Ishikawa (cell line): Measurements from ENCODE around the gene ISCA2.

Experiments
- CEBPB ChIP-seq: IDR thresholded peaks from 2 replicates; pipeline ENCODE4 v1.6.1; 2012
- CREB1 ChIP-seq: IDR thresholded peaks from 2 replicates; pipeline ENCODE4 v1.6.1; 2012; ENCODE audit warnings: low read depth
- EGR1 ChIP-seq: IDR thresholded peaks from 2 replicates; pipeline ENCODE4 v1.6.1; 2012
- EP300 ChIP-seq: IDR thresholded peaks from 2 replicates; pipeline ENCODE4 v1.6.1; 2012; ENCODE audit warnings: borderline replicate concordance
- FOXM1 ChIP-seq: IDR thresholded peaks from 2 replicates; pipeline ENCODE4 v1.6.1; 2012; ENCODE audit warnings: low read depth, borderline replicate concordance
- MAX ChIP-seq: IDR thresholded peaks from 2 replicates; pipeline ENCODE4 v1.6.1; 2012
- NFIC ChIP-seq: IDR thresholded peaks from 2 replicates; pipeline ENCODE4 v1.6.1; 2012
- RAD21 ChIP-seq: IDR thresholded peaks from 2 replicates; pipeline ENCODE4 v1.6.1; 2012; ENCODE audit warnings: low read depth
- TAF1 ChIP-seq: IDR thresholded peaks from 2 replicates; pipeline ENCODE4 v1.6.1; 2012; ENCODE audit warnings: low read depth, mild to moderate bottlenecking
- TCF12 ChIP-seq: IDR thresholded peaks from 2 replicates; pipeline ENCODE4 v1.6.1; 2012; ENCODE audit warnings: low read depth
- TEAD4 ChIP-seq: IDR thresholded peaks from 2 replicates; pipeline ENCODE4 v1.6.1; 2012
- YY1 ChIP-seq: IDR thresholded peaks from 2 replicates; pipeline ENCODE4 v1.6.1; 2012; ENCODE audit warnings: low read depth
- ZBTB7A ChIP-seq: IDR thresholded peaks from 2 replicates; pipeline ENCODE4 v1.6.1; 2012; ENCODE audit warnings: low read depth
- TF ChIP-seq, protein P1 (sequence below): IDR thresholded peaks from 2 replicates; pipeline ENCODE4 v1.6.1; 2012
- TF ChIP-seq, protein P2 (sequence below): IDR thresholded peaks from 2 replicates; pipeline ENCODE4 v1.6.1; 2012; ENCODE audit warnings: low read depth, mild to moderate bottlenecking

Gene ISCA2

GRCh38 chr14:74511966-74512830 lies 18.6 kb downstream of the ISCA2 start:
- TF ChIP-seq TAF1 (no peak), TEAD4 (no peak), YY1 (no peak), TCF12 (no peak), CREB1 (no peak), NFIC (no peak), RAD21 (no peak), CEBPB (no peak), MAX (no peak), EGR1 (no peak), EP300 (no peak), ZBTB7A (no peak), FOXM1 (no peak)
- TF ChIP-seq, protein P1, sequence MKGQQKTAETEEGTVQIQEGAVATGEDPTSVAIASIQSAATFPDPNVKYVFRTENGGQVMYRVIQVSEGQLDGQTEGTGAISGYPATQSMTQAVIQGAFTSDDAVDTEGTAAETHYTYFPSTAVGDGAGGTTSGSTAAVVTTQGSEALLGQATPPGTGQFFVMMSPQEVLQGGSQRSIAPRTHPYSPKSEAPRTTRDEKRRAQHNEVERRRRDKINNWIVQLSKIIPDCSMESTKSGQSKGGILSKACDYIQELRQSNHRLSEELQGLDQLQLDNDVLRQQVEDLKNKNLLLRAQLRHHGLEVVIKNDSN = no peak
- TF ChIP-seq, protein P2, sequence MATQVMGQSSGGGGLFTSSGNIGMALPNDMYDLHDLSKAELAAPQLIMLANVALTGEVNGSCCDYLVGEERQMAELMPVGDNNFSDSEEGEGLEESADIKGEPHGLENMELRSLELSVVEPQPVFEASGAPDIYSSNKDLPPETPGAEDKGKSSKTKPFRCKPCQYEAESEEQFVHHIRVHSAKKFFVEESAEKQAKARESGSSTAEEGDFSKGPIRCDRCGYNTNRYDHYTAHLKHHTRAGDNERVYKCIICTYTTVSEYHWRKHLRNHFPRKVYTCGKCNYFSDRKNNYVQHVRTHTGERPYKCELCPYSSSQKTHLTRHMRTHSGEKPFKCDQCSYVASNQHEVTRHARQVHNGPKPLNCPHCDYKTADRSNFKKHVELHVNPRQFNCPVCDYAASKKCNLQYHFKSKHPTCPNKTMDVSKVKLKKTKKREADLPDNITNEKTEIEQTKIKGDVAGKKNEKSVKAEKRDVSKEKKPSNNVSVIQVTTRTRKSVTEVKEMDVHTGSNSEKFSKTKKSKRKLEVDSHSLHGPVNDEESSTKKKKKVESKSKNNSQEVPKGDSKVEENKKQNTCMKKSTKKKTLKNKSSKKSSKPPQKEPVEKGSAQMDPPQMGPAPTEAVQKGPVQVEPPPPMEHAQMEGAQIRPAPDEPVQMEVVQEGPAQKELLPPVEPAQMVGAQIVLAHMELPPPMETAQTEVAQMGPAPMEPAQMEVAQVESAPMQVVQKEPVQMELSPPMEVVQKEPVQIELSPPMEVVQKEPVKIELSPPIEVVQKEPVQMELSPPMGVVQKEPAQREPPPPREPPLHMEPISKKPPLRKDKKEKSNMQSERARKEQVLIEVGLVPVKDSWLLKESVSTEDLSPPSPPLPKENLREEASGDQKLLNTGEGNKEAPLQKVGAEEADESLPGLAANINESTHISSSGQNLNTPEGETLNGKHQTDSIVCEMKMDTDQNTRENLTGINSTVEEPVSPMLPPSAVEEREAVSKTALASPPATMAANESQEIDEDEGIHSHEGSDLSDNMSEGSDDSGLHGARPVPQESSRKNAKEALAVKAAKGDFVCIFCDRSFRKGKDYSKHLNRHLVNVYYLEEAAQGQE = no peak

GRCh38 chr14:74514471-74514941 lies 20.9 kb downstream of the ISCA2 start:
- TF ChIP-seq CREB1 (no peak), EP300 (no peak), TAF1 (no peak), NFIC (no peak)
- TF ChIP-seq, protein P1 = no peak

- TF ChIP-seq, protein P1 = no peak
- TF ChIP-seq RAD21 (no peak), TEAD4 (no peak), EGR1 (no peak), NFIC (no peak), MAX (no peak), YY1 (no peak), TAF1 (no peak)
- TF ChIP-seq, protein P2 = no peak
These were observed 22.4 kb downstream of the ISCA2 start for GRCh38 chr14:74515891-74516412.

DNA sequence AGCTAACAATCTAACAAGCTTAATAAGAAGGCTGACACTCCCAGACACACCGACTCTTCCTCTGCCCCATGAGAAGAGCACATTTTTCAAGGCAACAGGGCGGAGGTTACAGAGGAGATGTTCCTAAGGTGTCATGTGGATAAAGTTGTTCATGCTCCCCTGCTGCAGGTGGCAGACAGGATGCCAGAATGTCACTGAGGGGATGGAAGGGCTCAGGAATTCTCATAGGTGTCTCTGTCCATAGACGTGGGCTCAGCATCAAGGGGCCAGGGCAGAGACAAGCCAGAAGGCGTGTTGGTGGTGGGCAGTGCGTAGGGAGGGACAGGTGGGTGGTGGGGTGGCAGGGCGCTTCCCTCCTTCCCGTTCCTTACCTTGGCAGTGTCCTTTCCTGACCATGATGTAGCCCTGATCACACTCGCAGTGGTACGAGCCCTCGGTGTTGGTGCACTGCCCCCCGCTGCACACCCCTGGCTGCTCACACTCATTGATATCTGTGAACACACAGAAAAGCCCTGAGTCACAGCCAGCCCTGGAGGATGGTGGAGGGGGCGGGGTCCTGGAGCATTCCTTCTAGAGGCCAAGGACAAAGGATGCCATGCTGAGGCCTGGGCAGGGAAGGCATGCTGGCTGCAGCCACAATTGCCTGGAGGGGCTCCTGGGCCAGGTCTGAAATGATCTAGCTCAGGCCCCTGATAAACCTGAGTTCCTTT lies 23.0 kb downstream of the ISCA2 start:
- TF ChIP-seq RAD21 (no peak), MAX (no peak), YY1 (no peak), EP300 (no peak), TEAD4 (no peak), FOXM1 (no peak), ZBTB7A (no peak), EGR1 (no peak), TAF1 (no peak), NFIC (no peak), TCF12 (no peak), CEBPB (no peak), CREB1 (no peak)
- TF ChIP-seq, protein P2 = no peak
- TF ChIP-seq, protein P1 = no peak
